Left forelimb (tissue), 1 donor: ENCODE data around the gene OR3A2.
"Not testable (repeated sequence)": the region's sequence is repeated elsewhere in the genome, so short reads cannot be mapped to it uniquely, and the experiment has no call there.

ENCODE experiments used
- DNase-seq: peaks from one replicate; pipeline ENCODE4 v3.0.0-alpha.2; 2018; ENCODE audit warnings: low spot score

OR3A2 gene

DNA sequence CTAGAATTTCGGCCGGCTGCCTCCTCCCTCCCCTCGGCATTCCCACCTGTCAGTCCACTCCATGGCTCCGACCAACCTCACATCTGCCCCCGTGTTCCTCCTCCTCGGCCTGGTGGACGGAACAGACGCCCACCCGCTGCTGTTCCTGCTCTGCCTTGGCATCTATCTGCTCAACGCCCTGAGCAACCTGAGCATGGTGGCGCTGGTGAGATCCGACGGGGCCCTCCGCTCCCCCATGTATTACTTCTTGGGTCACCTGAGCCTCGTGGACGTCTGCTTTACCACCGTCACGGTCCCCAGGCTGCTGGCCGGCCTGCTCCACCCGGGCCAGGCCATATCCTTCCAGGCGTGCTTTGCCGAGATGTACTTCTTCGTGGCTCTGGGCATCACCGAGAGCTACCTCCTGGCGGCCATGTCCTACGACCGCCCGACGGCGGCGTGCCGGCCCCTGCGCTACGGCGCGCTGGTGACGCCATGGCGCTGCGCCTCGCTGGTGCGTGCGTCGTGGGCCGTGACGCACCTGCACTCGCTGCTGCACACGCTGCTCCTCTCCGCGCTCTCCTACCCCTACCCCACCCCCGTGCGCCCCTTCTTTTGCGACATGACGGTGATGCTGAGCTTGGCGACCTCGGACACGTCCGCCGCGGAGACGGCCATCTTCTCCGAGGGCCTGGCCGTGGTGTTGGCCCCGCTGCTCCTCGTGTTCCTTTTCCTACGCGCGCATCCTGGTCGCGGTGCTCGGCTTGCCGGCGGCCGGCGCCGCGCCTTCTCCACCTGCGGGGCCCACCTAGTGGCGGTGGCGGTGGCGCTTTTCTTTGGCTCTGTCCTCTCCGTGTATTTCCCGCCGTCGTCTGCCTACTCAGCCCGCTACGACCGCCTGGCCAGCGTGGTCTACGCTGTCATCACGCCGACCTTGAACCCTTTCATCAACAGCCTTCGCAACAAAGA, at the start of gene OR3A2:
Gene OR3A2 (minus strand): TSS at position 440 of the 948 bp plus-strand sequence.
- no peak for DNase-seq

DNA sequence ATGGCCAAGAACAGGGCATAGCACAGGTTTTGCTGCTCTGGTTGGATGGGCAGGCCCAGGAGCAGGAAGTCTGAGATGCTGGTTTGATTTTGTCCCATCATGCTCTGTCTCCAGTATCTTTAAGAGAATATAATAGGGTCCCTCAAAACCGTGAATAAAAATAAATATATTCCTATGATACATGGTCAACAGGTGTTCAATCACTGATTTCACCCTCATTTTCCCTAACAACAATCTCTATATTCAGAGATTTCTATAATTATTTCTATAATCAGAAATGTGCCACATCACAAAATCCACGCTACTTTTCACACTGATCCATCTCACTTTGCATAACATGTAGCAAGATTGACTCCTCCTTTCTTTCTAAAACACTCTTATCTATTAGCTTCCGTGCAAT, 47.6 kb upstream of the OR3A2 start, which contains the start of gene OR1E2:
Gene OR1E2 (minus strand): TSS at position 101 of the 400 bp plus-strand sequence. CDS start 0 bp downstream, at position 101.
- DNase-seq, result no peak

DNA sequence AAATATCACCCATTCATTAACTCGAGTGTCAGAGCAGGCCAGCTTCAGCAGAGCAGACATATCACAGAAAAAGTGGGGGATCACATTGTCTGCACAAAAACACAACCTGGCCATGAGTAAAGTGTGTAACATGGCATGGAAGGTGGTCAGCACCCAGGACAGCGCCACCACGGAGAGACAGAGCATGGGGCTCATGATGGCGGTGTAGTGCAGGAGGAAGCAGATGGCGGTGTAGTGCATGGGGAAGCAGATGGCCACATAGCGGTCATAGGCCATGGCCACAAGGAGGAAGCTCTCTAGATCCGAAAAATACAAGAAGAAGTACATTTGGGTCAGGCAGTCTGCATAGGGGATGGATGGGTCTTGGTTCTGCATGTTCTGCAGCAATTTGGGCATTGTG, 47.1 kb upstream of the OR3A2 start:
- not testable (repeated sequence) for DNase-seq

DNA sequence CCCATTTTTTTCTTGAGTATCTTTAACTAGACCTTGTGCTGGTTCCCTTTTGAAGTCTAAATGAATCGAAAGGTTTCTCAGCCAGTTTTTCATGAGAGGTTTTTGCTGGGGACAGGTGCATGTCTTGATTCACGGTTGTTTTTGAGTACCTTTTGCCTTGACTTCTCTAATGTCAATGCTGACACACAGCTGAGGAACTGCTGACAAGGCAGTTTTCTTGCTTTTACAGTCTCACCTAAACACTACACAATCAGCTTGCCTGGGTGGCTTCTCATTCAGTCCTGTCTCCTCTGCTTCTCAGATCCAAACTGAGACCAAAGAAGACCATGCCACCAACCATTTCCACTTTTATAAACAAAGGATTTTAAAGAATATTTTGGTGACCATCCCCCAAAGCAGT, 32.1 kb upstream of the OR3A2 start:
- DNase-seq, result no peak

DNA sequence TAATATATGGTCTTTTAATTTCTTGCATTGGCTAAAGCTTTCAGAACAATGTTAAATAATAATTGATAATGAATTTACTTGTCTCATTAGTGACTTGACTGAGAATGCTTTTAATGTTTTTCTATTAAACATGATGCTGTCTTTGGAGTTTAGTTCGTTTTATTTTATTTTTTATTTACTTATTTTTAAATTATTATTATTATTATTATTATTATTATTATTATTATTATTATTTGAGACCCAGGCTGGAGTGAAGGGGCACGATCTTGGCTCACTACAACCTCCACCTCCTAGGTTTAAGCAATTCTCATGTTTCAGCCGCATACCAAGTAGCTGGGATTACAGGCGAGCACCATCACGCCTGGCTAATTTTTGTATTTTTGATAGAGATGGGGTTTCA, 29.5 kb upstream of the OR3A2 start:
- no peak for DNase-seq

DNA sequence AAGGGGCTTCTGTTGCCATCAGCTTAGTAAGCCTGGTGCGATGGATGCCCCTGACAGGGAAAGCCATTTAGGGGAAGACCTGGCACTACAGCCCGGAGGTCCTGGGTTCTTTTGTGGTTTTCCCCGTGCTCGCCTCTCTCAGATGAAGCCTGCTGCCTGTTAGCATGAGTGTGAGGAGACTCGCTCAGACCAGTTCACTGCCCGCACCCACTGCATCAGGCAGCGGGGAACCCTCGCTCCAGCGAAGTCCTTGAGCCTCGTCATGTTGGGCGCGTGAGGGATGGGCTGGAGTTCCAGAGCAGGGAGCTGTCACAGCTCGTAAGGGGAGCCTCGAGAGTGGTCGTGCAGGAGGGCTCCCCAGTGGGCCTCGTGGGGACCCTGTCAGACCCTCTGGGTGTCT, 26.1 kb upstream of the OR3A2 start:
- DNase-seq, result not testable (repeated sequence)

DNA sequence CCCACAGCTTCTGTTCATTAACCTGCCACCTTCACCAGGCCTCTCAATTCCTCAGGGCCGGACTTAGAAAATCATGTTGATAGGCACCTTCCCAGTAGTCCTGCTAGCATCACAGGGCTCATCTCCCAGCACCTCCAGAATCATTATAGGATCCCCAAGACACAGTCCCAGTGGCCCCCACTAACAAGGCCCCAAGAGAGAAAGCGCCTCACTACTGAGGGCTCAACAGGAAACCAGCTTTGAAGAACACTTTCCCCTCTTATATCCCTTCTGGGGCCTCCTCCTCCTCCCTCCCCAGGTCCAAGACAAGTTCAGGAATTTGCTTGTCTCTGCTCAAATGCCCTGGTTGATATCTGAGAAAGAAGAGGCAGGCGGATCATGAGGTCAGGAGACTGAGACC, 25.0 kb upstream of the OR3A2 start, which contains the start of gene OR3A3:
Gene OR3A3 (plus strand): TSS at position 301 of the 400 bp plus-strand sequence.
- no peak for DNase-seq

DNA sequence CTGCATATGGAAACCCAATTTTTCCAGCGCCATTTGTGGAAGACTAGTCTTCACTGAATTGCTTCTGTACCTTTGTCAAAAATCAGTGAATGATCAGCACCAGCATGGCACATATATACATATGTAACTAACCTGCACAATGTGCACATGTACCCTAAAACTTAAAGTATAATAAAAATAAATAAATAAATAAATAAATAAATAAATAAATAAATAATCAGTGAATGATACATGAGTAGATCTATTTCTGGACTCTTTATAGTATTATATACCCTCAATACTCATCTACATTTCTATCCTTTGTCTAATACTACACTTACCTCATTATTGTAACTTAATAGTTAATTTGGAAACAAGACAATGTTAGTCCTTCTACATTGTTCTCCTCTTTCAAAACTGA, 17.7 kb upstream of the OR3A2 start:
- not testable (repeated sequence) for DNase-seq

DNA sequence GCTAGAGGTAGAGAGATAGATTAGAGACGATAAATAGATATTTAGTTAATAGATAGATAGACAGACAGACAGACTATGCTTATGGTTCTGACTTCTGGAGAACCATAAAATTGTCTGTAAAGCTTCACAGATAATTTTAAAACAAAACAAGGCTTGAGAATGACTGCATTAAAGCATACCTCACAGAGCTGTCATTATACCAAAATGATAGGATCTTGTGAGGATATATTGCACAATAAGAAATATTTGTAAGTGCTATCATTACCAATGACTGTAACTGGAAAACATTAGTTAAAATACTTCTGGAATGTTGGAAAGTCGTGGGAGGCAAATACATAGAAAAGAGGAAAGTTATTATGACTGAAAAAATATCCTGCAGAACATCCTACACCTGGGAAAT, 15.7 kb upstream of the OR3A2 start:
- DNase-seq, result no peak

DNA sequence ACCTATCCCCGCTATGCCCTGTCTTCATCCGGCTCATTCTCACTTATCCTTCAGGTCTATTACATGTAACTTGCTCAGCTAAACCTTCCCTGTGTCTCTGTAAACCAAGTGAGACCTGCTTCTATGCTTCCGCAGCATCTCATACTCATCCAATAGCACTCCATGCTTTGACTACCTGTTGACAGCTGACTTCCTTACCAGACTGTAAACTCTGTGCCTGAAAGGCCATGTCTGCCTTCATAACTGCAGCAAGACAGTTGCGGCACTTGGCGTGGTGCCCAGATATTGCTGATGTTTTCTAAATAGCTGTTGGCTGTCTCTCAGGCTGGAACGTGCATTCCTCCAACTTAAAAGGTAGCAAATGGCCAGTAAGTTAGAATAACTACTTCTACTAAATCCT, 13.9 kb upstream of the OR3A2 start:
- DNase-seq, result no peak

DNA sequence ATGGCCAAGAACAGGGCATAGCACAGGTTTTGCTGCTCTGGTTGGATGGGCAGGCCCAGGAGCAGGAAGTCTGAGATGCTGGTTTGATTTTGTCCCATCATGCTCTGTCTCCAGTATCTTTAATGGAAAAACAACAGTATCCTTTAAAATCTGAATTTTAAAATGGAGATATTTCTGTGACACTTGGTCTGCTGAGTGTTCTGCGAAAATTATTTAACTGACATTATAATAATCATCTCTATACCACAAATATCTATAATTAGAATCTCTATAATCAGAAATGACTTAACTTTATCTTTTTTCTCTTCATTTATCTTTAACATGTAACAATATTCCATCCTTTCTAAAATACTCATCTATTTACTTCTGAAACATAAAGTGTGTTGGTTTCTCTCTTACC, 12.2 kb upstream of the OR3A2 start, which contains the start of gene OR1E1:
Gene OR1E1 (minus strand): TSS at position 101 of the 400 bp plus-strand sequence. CDS start 0 bp downstream, at position 101.
- DNase-seq, result no peak

DNA sequence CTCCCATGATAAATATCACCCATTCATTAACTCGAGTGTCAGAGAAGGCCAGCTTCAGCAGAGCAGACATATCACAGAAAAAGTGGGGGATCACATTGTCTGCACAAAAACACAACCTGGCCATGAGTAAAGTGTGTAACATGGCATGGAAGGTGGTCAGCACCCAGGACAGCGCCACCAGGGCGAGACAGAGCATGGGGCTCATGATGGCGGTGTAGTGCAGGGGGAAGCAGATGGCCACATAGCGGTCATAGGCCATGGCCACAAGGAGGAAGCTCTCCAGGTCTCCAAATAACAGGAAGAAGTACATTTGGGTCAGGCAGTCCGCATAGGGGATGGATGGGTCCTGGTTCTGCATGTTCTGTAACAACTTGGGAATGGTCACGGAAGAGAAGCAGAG, 11.7 kb upstream of the OR3A2 start:
- DNase-seq, result not testable (repeated sequence)

DNA sequence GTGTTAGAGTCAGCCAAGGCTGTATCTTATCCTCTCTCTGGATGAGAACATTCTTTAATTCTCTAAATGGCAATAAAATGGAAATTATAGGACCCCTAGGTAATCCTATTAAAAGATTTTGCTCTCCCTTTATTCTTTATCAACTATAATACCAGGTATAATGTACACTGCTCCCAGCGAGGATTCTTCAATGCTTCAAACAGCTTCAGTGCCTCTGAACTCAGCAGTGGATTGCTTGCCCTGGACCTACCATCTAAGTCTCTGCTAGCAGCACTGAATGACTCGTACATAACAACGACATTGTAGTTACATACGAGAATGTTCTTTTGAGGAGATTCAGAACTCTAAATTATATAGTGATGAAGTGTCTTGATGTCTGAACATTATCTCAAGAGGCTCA, 3.7 kb upstream of the OR3A2 start:
- DNase-seq, result no peak

DNA sequence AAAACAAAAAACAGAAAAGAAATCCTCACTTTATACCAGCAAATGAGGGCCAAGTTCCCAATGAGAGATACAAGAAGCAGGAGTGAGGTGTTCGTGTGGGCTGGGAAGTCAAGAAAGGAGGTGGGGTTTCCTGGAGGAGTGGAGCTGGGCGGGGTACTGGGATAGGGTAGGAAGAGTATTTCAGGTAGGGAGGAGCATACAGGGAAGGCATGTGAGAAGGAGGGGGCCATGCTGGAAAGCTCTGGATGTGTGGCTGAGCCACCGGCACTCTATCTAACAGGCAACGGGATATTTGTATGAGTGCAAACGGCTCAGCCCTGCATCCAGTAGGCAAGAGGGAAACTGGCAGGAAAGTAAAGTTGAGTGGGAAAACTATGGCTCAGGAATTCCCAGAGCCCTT, 4.2 kb downstream of the OR3A2 start:
- no peak for DNase-seq

DNA sequence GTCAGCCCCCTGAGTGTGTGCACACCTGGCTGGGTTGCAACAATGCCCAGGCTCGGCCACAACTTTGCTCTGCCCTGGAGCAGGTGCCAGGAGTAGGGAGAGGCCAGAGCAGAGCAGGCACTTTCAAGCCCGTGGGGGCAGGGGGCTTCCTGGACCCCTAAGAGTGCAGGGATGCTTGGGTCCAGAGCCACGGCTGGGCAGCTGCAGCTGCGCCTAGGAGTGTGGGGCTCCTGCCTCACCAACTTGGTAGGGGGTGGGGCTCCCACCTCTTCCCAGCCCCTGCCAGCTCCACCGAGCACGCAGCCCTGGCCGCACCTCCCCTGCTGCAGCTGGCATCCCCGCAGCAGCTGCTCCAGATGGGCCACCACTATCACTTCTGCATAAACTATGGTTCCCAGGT, 7.8 kb downstream of the OR3A2 start:
- DNase-seq, result no peak

DNA sequence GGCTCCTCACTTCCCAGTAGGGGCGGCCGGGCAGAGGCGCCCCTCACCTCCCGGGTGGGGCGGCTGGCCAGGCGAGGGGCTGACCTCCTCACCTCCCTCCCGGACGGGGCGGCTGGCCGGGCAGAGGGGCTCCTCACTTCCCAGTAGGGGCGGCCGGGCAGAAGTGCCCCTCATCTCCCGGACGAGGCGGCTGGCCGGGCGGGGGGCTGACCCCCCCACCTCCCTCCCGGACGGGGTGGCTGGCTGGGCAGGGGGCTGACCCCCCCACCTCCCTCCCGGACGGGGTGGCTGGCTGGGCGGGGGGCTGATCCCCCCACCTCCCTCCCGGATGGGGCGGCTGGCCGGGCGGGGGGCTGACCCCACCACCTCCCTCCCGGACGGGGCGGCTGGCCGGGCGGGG, 14.9 kb downstream of the OR3A2 start:
- not testable (repeated sequence) for DNase-seq

DNA sequence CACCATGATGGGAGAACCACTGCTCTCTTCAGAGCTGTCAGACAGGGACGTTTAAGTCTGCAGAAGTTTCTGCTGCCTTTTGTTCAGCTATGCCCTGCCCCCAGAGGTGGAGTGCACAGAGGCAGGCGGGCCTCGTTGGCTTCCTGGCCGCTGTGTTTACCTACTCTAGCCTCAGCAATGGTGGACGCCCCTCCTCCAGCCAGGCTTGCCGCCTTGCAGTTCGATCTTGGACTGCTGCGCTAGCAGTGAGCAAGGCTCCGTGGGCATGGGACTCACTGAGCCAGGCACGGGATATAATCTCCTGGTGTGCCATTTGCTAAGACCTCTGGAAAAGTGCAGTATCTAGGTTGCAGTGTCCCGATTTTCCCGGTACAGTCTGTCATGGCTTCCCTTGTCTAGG, 43.3 kb downstream of the OR3A2 start:
- not testable (repeated sequence) for DNase-seq

DNA sequence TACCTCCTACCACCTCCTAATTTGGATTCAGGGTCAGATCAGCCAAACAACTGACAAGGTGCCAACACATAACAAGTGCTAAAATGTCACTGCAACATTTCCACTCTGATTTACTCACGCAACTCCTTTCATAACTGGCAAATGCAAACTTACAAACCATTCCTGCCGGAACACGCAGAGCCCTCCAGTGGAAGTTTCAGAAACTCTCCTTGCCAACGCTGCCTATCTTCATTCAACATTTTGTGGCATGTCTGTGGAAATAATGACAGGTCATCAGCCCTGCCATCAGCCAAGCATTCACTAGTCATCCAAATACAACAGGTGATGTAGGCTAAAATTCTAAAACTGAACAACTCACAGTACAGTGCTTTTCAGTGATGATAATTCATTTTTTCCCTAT, 50.2 kb downstream of the OR3A2 start:
- DNase-seq, result no peak

DNA sequence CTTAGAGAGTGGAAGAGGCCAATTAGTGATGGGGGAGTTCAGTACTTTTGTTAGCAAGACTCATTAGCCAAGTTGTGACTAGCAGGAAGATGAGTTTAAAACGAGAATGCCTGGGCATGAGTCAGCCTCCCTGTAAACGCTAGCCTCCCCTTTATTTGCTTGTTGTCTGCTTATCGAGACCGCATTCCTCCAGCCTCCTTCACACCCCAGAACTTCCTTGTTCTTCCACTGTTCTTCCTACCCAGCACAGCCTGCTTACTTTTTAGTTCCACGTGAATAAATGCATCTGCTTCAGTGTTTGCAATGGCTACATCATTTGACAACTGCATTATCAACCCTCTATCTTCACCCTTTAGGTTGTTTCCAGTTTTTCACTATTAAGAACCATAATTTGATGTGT, 67.8 kb downstream of the OR3A2 start:
- no peak for DNase-seq

DNA sequence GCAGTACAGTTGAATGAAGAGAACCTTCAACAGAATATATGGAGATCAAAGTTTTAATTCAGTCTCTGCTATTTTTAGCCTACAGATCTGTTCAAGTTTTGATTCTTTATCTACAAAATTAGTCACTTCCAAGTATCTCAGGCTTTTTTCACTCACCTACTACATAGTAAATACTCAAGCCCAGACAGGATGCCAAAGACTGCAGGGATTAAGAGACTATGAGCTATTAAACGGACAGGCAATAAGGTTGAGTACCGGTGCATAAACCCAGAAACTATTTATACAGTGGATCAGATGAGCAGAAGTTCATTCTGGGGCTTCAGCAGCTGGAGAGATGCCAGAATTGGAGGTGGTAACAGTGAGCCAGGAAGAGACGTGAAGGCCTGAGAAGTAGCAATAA, 69.3 kb downstream of the OR3A2 start:
- DNase-seq, result no peak

DNA sequence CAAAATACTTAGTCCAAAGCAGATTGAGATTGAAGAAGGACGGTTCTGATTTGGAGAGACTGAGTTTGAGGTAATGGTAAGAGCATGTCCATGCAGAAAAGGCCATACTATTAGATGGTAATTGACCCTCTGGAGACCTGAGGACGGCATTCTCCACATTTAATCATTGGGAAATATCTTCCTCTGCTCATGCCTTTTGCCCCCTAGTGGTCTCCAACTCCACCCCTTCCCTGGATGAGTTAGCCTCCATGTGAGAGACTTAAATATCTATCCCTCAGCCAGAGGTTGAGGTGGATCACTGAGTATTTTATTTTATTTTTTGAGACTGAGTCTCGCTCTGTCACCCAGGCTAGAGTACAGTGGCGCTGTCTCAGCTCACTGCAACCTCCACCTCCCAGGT, 77.5 kb downstream of the OR3A2 start:
- no peak for DNase-seq

DNA sequence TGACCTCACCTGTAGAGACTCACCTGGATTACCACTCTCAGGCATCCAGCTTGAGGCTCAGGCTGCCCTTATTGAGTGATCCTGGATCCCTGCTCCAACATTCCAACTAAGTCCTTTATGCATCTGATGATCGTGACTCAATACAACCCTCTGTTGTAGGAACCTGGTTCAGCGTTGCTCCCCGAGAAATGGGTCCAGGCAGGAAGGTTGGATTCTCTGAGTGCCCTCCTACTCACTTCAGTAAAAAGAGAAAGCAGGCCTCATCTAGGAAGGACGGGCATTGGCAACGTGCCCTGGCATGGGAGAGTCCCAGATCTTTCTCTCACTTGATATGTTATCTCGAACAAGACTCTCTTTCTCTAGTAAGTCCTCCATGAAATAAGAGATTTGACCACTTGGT, 87.8 kb downstream of the OR3A2 start, which contains the start of gene OR3A1:
Gene OR3A1 (minus strand): TSS at position 101 of the 400 bp plus-strand sequence. CDS start 5,778 bp downstream, outside the sequence.
- no peak for DNase-seq

DNA sequence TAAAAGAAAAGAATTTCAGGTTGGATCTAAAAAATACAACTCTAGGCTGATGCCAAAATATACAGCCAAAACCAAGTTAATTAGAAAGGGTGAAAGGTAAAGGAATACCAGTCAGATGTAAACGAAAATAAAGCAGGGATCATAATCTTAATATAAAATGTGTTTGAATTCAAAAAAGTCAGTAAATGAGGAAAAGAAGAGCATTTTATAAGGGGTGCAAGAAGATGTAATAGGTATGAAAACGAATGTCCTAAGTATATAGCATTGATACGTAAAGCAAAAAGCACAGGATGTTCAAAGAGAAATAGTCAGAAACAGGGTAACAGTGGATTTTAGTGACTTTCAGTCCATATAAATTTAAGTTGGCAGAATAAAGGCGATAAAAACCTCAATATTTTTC, 90.5 kb downstream of the OR3A2 start:
- no peak for DNase-seq
